HepG2 (cell line): ENCODE results near the gene RGS5.

Experiments
- CEBPB ChIP-seq: IDR thresholded peaks from 2 replicates; pipeline ENCODE4 v1.6.1; 2011; ENCODE audit warnings: low read depth, low read length, improper control_type of control experiment, borderline replicate concordance
- HCFC1 ChIP-seq: fragments of 150-350 bp; IDR thresholded peaks from 2 replicates; pipeline ENCODE4 v1.6.1; 2014; ENCODE audit warnings: low read depth, low read length
- HMGA1 ChIP-seq: sonication (generic); formaldehyde crosslinking; conservative IDR thresholded peaks from 2 replicates; pipeline ENCODE4 v1.4.0; 2020; ENCODE audit warnings: missing genetic modification reagents
- JUNB ChIP-seq: sonication (generic); formaldehyde crosslinking; IDR thresholded peaks from 2 replicates; pipeline ENCODE4 v1.8.0; 2022; ENCODE audit warnings: missing genetic modification reagents, mild to moderate bottlenecking, borderline replicate concordance
- MED13 ChIP-seq: sonication (generic); formaldehyde crosslinking; IDR thresholded peaks from 2 replicates; pipeline ENCODE4 v1.5.0; 2020; ENCODE audit warnings: missing genetic modification reagents
- POLR2A ChIP-seq, 2 experiments: IDR thresholded peaks; 2 replicates each; pipeline ENCODE4 v1.6.1; 2011; ENCODE audit warnings: low read depth in 2 of 2, low read length in 2 of 2, mild to moderate bottlenecking in 1 of 2, moderate library complexity in 1 of 2; ENCODE audit not compliant: insufficient read depth in 1 of 2
- PTBP1 ChIP-seq: fragments of 200-400 bp; formaldehyde crosslinking; IDR thresholded peaks from 2 replicates; pipeline ENCODE4 v1.6.1; 2018; ENCODE audit warnings: low read length, low read depth; ENCODE audit not compliant: poor library complexity, severe bottlenecking
- TRIM22 ChIP-seq: fragments of 450-650 bp; IDR thresholded peaks from 2 replicates; pipeline ENCODE4 v1.6.1; 2017
- ZNF121 ChIP-seq: sonication (generic); formaldehyde crosslinking; IDR thresholded peaks from 2 replicates; pipeline ENCODE4 v1.5.0; 2020; ENCODE audit warnings: mild to moderate bottlenecking, missing genetic modification reagents
- ZNF503 ChIP-seq: sonication (generic); formaldehyde crosslinking; IDR thresholded peaks from 2 replicates; pipeline ENCODE4 v1.4.0; 2020; ENCODE audit warnings: missing genetic modification reagents

GRCh38 chr1:163148911-163149310 lies 53.8 kb downstream of the RGS5 start:
- no peak for TF ChIP-seq POLR2A (IDR thresholded peaks at IDR 0.05; ENCODE audit: insufficient read depth in 1 of 2, low read depth in 2 of 2, low read length in 2 of 2)
- no peak for TF ChIP-seq TRIM22
- no peak for TF ChIP-seq JUNB (CRISPR knock-in tag)
- TF ChIP-seq PTBP1, result no peak
- TF ChIP-seq ZNF121, result no peak
- no peak for TF ChIP-seq MED13 (CRISPR knock-in tag)
- no peak for TF ChIP-seq HCFC1
- no peak for TF ChIP-seq ZNF503 (CRISPR knock-in tag)
- TF ChIP-seq HMGA1 (CRISPR knock-in tag), result no peak
- TF ChIP-seq CEBPB, result no peak
